Rectal smooth muscle tissue (tissue), 1 donor: ENCODE measurements around the gene GPR32.
"Not testable (repeated sequence)": the region's sequence is repeated elsewhere in the genome, so short reads cannot be mapped to it uniquely, and the experiment has no call there.

ENCODE experiments used
- H3K27ac ChIP-seq: one replicate; pipeline ENCODE4 v1.7.0; 2013; ENCODE audit warnings: low read depth, low read length, inconsistent platforms
- H3K27me3 ChIP-seq: one replicate; pipeline ENCODE4 v1.7.0; 2013; ENCODE audit warnings: low read length; ENCODE audit not compliant: control insufficient read depth, insufficient read depth
- H3K36me3 ChIP-seq: one replicate; pipeline ENCODE4 v1.7.0; 2013; ENCODE audit warnings: low read length; ENCODE audit not compliant: control insufficient read depth, insufficient read depth
- H3K4me1 ChIP-seq: one replicate; pipeline ENCODE4 v1.7.0; 2013; ENCODE audit warnings: low read length; ENCODE audit not compliant: control insufficient read depth, insufficient read depth
- H3K4me3 ChIP-seq: one replicate; pipeline ENCODE4 v1.7.0; 2013; ENCODE audit warnings: low read length
- H3K9ac ChIP-seq: one replicate; pipeline ENCODE4 v1.7.0; 2013; ENCODE audit warnings: low read length

The GPR32 gene

DNA sequence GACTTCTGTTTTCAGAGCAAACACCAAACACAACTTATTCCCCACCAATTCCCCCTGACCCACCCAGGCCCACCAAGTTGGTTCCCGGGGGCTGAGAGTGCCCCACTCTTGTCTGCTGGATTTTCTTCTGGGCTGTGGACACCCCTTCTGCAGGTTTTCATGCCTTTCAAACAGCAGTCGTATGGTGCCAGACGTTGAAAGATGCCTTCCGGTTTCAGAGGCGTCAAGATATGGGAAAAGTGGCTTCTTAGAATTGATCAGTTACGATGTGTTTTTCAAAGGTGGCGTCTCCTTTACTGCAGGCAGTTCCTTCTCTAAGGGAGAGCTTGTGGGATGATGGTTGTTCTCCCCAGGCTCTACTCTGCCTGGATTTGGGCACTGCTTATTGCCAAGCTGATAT is 34.4 kb upstream of the GPR32 start:
- no peaks in the 10 kb centered on the region for H3K4me1 ChIP-seq
- no peaks in the 10 kb centered on the region for H3K27me3 ChIP-seq
- no peak overlapping the region for H3K4me3 ChIP-seq
- no peak overlapping the region for H3K27ac ChIP-seq
- no peak overlapping the region for H3K9ac ChIP-seq
- no peaks in the 10 kb centered on the region for H3K36me3 ChIP-seq

GRCh38 chr19:50736338-50736737 is 33.9 kb upstream of the GPR32 start:
- Histone ChIP-seq H3K4me1 (no peaks in the 10 kb centered on the region), H3K27ac (no peak overlapping the region), H3K36me3 (no peaks in the 10 kb centered on the region), H3K27me3 (peaks cover under 1% of the 10 kb centered on the region), H3K9ac (no peak overlapping the region), H3K4me3 (no peak overlapping the region)

DNA sequence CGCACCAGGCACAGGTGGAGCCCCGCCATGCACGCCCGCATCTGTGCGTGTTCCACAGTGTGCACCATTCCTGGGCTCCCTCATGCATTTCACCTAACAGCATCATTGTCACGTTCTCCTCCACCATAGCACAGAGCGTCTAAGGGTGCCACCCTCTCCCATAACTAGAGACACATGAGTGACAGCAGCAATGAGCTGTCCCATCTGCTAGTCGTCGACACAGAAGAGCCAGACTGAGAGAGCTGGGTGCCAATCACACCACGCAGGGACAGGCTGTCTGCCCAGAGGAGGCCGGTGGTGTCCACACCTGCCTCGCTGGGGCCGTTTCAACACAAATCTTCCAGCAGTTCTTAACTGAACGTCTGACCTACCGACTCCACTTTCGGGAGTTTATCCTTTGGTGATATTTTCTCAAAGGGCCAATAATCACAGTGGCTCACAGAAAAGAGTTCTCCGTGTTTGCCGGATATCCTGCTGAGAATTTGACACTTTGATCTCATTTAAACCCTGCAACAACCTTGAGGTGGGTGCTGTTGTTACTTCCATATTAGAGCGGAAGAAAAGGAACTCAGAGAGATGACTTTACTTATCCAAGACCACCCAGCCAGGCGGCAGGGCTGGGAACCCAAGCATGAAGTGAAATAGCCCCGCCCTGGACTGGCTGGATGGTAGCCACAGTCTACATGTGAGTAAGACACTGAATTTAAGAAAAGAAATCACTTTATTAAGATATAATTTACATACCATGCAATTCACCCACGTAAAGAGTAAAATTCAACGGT is 30.9 kb upstream of the GPR32 start:
- Histone ChIP-seq H3K4me3 (no peak overlapping the region), H3K27me3 (peaks cover 3% of the 10 kb centered on the region), H3K4me1 (no peaks in the 10 kb centered on the region), H3K9ac (no peak overlapping the region), H3K36me3 (no peaks in the 10 kb centered on the region), H3K27ac (no peak overlapping the region)

GRCh38 chr19:50739914-50740426 is 30.3 kb upstream of the GPR32 start:
- Histone ChIP-seq H3K27me3 (peaks cover 3% of the 10 kb centered on the region), H3K9ac (no peak overlapping the region), H3K36me3 (no peaks in the 10 kb centered on the region)

DNA sequence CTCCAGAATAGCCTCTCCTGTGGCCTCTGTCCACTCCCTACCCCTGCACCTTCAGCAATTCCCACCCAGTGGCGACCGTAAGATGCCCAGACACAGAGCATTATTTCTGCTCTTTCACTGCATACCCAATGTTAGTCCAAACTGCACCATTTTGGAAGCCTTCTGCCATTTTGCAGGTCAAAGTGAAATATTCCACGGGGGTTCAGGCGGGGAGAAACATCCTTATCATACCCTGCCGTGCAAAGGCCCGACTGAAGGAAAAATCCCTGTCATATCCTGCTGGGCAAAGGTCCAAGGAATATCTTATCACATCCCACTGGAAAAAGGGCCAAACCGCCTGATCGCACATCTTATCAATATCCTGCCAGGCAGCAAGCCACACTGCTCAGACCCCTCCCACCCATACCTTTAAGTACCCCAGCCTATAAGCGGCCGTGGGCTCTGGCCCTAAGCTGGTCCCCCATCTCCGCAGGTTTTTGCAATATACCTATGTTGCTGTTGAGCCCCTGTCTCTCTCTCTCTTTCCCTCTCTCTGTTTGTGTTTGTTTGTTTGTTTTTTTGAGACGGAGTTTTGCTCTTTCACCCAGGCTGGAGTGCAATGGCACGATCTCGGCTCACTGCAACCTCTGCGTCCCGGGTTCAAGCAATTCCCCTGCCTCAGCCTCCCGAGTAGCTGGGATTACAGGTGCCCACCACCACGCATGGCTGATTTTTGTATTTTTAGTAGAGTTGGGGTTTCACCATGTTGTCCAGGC is 28.9 kb upstream of the GPR32 start:
- peaks cover 3% of the 10 kb centered on the region for H3K27me3 ChIP-seq
- H3K4me3 ChIP-seq = no peak overlapping the region
- H3K9ac ChIP-seq = no peak overlapping the region
- no peak overlapping the region for H3K27ac ChIP-seq
- H3K36me3 ChIP-seq = no peaks in the 10 kb centered on the region
- H3K4me1 ChIP-seq = no peaks in the 10 kb centered on the region

More at GRCh38 chr19:50739914-50740426, 30.3 kb upstream of the GPR32 start:
- Histone ChIP-seq H3K4me1 (no peaks in the 10 kb centered on the region), H3K4me3 (no peak overlapping the region), H3K27ac (no peak overlapping the region)

- no peak overlapping the region for H3K27ac ChIP-seq
- no peak overlapping the region for H3K4me3 ChIP-seq
- H3K36me3 ChIP-seq = no peaks in the 10 kb centered on the region
- peaks cover 3% of the 10 kb centered on the region for H3K27me3 ChIP-seq
- no peak overlapping the region for H3K9ac ChIP-seq
- no peaks in the 10 kb centered on the region for H3K4me1 ChIP-seq
These were observed 26.7 kb upstream of the GPR32 start for GRCh38 chr19:50743537-50743936.

GRCh38 chr19:50745221-50745620 is 25.0 kb upstream of the GPR32 start:
- Histone ChIP-seq H3K36me3 (no peaks in the 10 kb centered on the region), H3K9ac (no peak overlapping the region), H3K27me3 (peaks cover 3% of the 10 kb centered on the region)

DNA sequence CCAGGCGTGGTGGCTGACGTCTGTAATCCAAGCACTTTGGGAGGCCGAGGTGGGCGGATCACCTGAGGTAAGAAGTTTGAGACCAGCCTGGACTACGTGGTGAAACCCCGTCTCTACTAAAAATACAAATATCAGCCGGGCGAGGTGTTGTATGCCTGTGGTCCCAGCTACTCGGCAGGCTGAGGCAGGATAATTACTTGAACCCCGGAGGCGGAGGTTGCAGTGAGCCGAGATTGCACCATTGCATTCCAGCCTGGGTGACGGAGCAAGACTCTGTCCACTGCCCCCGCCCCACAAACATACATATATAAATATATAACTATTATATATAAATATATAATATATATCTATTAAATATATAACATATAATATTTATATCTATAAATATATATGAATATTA is 23.1 kb upstream of the GPR32 start:
- H3K4me3 ChIP-seq, H3K36me3 ChIP-seq, H3K4me1 ChIP-seq, H3K9ac ChIP-seq, H3K27me3 ChIP-seq, H3K27ac ChIP-seq: not testable (repeated sequence)

More at GRCh38 chr19:50745221-50745620, 25.0 kb upstream of the GPR32 start:
- Histone ChIP-seq H3K4me3 (no peak overlapping the region), H3K27ac (no peak overlapping the region), H3K4me1 (no peaks in the 10 kb centered on the region)

DNA sequence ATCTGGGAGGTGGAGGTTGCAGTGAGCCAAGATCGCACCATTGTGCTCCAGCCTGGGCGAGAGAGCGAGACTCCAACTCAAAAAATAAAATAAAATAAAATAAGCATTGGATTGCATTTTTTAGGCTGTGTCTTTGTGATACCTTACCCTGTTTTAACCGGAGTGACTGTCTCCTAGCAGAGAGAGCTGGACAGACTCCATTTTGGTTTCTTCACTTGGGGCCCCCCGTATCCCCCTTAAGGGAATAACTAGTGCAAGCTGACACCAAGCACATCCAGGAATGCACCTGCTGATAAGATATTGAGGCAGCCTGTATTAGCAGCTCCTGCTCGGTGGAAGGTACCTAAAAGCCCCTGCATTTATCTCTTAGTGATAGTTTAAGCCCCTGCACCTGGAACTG is 20.8 kb upstream of the GPR32 start:
- no peaks in the 10 kb centered on the region for H3K27me3 ChIP-seq
- H3K9ac ChIP-seq = no peak overlapping the region
- no peaks in the 10 kb centered on the region for H3K4me1 ChIP-seq
- no peak overlapping the region for H3K4me3 ChIP-seq
- no peaks in the 10 kb centered on the region for H3K36me3 ChIP-seq
- H3K27ac ChIP-seq = no peak overlapping the region

GRCh38 chr19:50750010-50750409 is 20.3 kb upstream of the GPR32 start:
- no peaks in the 10 kb centered on the region for H3K36me3 ChIP-seq
- H3K4me3 ChIP-seq = no peak overlapping the region
- H3K27me3 ChIP-seq = no peaks in the 10 kb centered on the region
- H3K9ac ChIP-seq = no peak overlapping the region
- H3K27ac ChIP-seq = no peak overlapping the region
- no peaks in the 10 kb centered on the region for H3K4me1 ChIP-seq

DNA sequence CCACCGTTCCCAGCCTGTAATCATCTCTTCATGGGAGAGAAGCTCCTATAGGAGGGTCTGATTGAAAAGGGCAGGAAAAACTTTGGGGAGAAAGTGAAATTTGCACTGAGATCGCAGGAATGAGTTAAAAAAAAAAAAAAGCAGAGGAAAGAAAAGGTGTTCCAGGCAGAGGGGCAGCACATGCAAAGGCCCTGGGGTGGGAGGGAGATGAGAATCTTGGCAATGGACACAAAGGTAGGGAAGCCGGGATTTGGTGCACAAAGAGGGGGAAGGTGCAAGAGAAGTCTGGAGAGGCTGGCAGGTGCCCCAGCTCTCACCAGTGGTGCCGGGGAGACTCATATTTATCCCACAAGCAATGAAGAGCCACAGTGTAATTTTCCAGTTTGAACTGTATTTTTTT is 16.4 kb upstream of the GPR32 start:
- H3K27ac ChIP-seq = no peak overlapping the region
- peaks cover 2% of the 10 kb centered on the region for H3K27me3 ChIP-seq
- H3K36me3 ChIP-seq = no peaks in the 10 kb centered on the region
- no peak overlapping the region for H3K9ac ChIP-seq
- H3K4me1 ChIP-seq = no peaks in the 10 kb centered on the region
- no peak overlapping the region for H3K4me3 ChIP-seq

- H3K27ac ChIP-seq = not testable (repeated sequence)
These were observed 14.0 kb upstream of the GPR32 start for GRCh38 chr19:50756244-50756643.

More at GRCh38 chr19:50756244-50756643, 14.0 kb upstream of the GPR32 start:
- not testable (repeated sequence) for H3K4me1 ChIP-seq, H3K36me3 ChIP-seq, H3K27me3 ChIP-seq, H3K9ac ChIP-seq, H3K4me3 ChIP-seq
